ENCODE results near the gene GSKIP.

GSKIP gene

GRCh38 chr14:96398432-96398831 is 35.1 kb downstream of the GSKIP start:
- POLR2A ChIA-PET (ENCODE audit: low non-redundant PET): no interaction called here

DNA sequence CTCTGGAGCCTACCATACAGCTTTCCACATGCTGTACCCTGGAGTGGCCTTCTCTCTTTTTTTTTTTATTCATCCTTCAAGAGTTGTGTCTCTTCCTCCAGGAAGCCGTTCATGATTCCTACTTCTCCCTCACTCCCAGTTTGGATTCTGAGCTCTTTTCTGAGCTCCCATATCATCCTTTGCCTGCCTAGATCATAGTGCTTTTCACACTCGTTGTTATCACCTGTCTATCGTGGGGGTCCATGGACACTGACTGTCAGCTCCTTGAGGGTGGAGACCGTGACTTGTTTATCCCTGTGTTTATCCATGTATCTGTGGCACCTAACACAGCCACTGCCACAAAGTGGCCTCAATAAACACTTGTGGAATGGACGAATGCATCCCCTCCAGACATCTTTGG is 35.6 kb downstream of the GSKIP start:
- no peak for DNase-seq (ENCODE audit: low spot score)
- POLR2A ChIA-PET (ENCODE audit: low non-redundant PET): no interaction called here
- no peak for TF ChIP-seq CTCF (conservative IDR thresholded peaks at IDR 0.05; ENCODE audit: low read depth)
- H3K27ac ChIP-seq: no peak overlapping the region
- CTCF ChIA-PET: interaction anchor here (0.7 kb wide), 1 partner anchor 42 kb away, joined by 3 read pairs; no protein-coding TSS in a partner anchor

More at GRCh38 chr14:96398432-96398831, 35.1 kb downstream of the GSKIP start:
- no peak for TF ChIP-seq CTCF (conservative IDR thresholded peaks at IDR 0.05; ENCODE audit: low read depth)
- H3K27ac ChIP-seq: no peak overlapping the region
- CTCF ChIA-PET: no interaction called here
- DNase-seq (ENCODE audit: low spot score): no peak

GRCh38 chr14:96399405-96399804 is 36.1 kb downstream of the GSKIP start:
- H3K27ac ChIP-seq: no peak overlapping the region
- DNase-seq (ENCODE audit: low spot score): no peak
- TF ChIP-seq CTCF (conservative IDR thresholded peaks at IDR 0.05; ENCODE audit: low read depth): no peak
- POLR2A ChIA-PET (ENCODE audit: low non-redundant PET): no interaction called here
- CTCF ChIA-PET: interaction anchor here (0.7 kb wide), 1 partner anchor 43 kb away, joined by 3 read pairs; no protein-coding TSS in a partner anchor

DNA sequence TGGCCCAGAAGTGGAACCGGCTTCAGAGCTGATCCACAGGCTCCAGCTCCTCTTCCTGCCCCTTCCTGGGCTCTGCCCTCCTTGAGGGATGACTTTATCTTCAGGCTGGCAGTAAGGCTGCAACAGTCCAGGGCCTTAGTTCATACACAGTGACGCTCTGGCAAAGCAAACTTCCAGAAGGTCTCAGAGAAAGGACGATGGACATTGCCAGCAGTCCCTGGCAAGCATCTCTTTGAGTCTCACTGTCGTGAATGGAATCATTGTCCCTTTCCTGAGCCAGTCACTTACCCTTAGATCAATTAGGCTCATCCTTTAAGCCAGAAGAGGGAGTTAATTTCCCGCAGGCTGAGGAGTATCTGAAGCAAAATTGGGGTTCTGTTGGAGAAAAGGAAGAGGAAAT is 37.2 kb downstream of the GSKIP start:
- ChIA-PET CTCF (interaction anchor here (0.6 kb wide), 1 partner anchor 1270 kb away, joined by 5 read pairs; no protein-coding TSS in a partner anchor), POLR2A (ENCODE audit: low non-redundant PET) (no interaction called here)
- TF ChIP-seq CTCF (conservative IDR thresholded peaks at IDR 0.05; ENCODE audit: low read depth): no peak
- no peak overlapping the region for H3K27ac ChIP-seq
- no peak for DNase-seq (ENCODE audit: low spot score)

- POLR2A ChIA-PET (ENCODE audit: low non-redundant PET): no interaction called here
- no peak for DNase-seq (ENCODE audit: low spot score)
- CTCF ChIA-PET: interaction anchor here (0.6 kb wide), 1 partner anchor 303 kb away, joined by 3 read pairs; no protein-coding TSS in a partner anchor
- no peak overlapping the region for H3K27ac ChIP-seq
- no peak for TF ChIP-seq CTCF (conservative IDR thresholded peaks at IDR 0.05; ENCODE audit: low read depth)
These were observed 40.1 kb downstream of the GSKIP start for GRCh38 chr14:96403409-96403808.

GRCh38 chr14:96405677-96406076 is 42.4 kb downstream of the GSKIP start:
- POLR2A ChIA-PET (ENCODE audit: low non-redundant PET): no interaction called here
- no peak for DNase-seq (ENCODE audit: low spot score)
- H3K27ac ChIP-seq: no peak overlapping the region
- CTCF ChIA-PET: no interaction called here
- TF ChIP-seq CTCF (conservative IDR thresholded peaks at IDR 0.05; ENCODE audit: low read depth): no peak
